ENCODE data around the gene ACTG1. TPM values are rescaled to one million over a fixed set of nuclear protein-coding genes. Genes with fewer than 3 reads are reported as not detected.

Gene ACTG1
- total and polyA plus RNA-seq, 9 of the 15 experiments (the other 6 are each of a cell fraction or from before 2014, with no cell fraction given) = 224 to 1,775 (median 568) TPM

DNA sequence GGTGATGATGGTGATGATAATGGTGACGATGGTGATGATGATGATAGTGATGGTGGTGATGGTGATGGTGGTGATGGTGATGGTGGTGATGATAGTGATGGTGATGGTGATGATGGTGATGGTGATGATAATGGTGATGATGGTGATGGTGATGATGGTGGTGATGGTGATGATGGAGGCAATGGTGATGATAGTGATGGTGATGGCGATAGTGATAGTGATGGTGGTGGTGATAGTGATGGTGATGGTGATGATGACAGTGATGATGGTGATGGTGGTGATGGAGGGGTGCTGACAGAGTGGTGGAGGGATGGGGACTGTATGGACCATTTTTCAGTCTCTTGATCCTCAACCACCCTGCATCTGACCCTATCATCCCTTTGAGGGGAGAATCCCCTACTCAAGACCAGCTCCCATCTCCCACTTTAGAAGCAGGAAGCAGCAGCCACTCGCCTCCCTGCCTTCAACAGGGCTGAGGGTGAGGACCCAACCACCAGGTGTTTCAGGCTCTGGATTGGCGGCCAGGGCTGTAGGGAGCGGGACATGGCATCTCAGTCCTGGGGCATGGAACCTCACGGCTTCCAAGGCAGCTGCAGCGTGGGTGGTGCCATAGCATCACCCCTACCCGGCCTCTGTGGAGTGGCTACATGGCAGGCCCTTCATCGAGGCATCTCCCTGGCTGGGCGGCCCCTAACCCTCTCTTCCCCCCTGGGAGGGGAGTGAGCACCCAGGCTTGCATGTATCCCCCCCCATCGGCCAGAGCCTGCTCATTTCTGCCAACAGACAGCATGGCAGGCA, 20.1 kb upstream of the ACTG1 start (continued):
- TF ChIP-seq EP400 (IDR thresholded peaks at IDR 0.05) (no peak), CSDE1 (IDR thresholded peaks at IDR 0.05) (no peak), ZNF561 (CRISPR knock-in tag; conservative IDR thresholded peaks at IDR 0.05) (no peak), HMGN3 (IDR thresholded peaks at IDR 0.05; ENCODE audit: borderline replicate concordance, extremely low read depth, insufficient read length, low read depth, low read length) (peak; percentile 19), ETV5 (CRISPR knock-in tag; IDR thresholded peaks at IDR 0.05; ENCODE audit: low read depth) (no peak), OTX1 (CRISPR knock-in tag; IDR thresholded peaks at IDR 0.05) (peak; percentile 24; the same call in 1 of the 2 replicates), POLR2A (conservative IDR thresholded peaks at IDR 0.05) (peak; percentile 60), PHB2 (IDR thresholded peaks at IDR 0.05; ENCODE audit: low read depth) (no peak), ZNF384 (IDR thresholded peaks at IDR 0.05; ENCODE audit: low read depth, low read length) (no peak), ZNF583 (CRISPR knock-in tag; IDR thresholded peaks at IDR 0.05) (no peak), POLR2H (tag; IDR thresholded peaks at IDR 0.05; ENCODE audit: low read depth) (no peak), FOXA3 (CRISPR knock-in tag; conservative IDR thresholded peaks at IDR 0.05 in 1 of 2, IDR thresholded peaks at IDR 0.05 in 1 of 2) (no peak), RFX7 (CRISPR knock-in tag; IDR thresholded peaks at IDR 0.05) (no peak), ZNF232 (CRISPR knock-in tag; IDR thresholded peaks at IDR 0.05) (no peak), FOXA1 (IDR thresholded peaks at IDR 0.05; ENCODE audit: borderline replicate concordance) (no peak), EWSR1 (IDR thresholded peaks at IDR 0.05; ENCODE audit: borderline replicate concordance, low read depth, partially characterized antibody) (no peak), SUPT5H (IDR thresholded peaks at IDR 0.05) (peak; percentile 51; the same call in 1 of the 2 replicates), CC2D1A (IDR thresholded peaks at IDR 0.05) (no peak)
- TF ChIP-seq, protein P1, sequence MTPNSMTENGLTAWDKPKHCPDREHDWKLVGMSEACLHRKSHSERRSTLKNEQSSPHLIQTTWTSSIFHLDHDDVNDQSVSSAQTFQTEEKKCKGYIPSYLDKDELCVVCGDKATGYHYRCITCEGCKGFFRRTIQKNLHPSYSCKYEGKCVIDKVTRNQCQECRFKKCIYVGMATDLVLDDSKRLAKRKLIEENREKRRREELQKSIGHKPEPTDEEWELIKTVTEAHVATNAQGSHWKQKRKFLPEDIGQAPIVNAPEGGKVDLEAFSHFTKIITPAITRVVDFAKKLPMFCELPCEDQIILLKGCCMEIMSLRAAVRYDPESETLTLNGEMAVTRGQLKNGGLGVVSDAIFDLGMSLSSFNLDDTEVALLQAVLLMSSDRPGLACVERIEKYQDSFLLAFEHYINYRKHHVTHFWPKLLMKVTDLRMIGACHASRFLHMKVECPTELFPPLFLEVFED (CRISPR knock-in tag; conservative IDR thresholded peaks at IDR 0.05) = peak; percentile 77; the same call in 1 of the 2 replicates
- TF ChIP-seq, protein P2, sequence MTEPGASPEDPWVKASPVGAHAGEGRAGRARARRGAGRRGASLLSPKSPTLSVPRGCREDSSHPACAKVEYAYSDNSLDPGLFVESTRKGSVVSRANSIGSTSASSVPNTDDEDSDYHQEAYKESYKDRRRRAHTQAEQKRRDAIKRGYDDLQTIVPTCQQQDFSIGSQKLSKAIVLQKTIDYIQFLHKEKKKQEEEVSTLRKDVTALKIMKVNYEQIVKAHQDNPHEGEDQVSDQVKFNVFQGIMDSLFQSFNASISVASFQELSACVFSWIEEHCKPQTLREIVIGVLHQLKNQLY (CRISPR knock-in tag; conservative IDR thresholded peaks at IDR 0.05) = no peak
- TF ChIP-seq, protein P3, sequence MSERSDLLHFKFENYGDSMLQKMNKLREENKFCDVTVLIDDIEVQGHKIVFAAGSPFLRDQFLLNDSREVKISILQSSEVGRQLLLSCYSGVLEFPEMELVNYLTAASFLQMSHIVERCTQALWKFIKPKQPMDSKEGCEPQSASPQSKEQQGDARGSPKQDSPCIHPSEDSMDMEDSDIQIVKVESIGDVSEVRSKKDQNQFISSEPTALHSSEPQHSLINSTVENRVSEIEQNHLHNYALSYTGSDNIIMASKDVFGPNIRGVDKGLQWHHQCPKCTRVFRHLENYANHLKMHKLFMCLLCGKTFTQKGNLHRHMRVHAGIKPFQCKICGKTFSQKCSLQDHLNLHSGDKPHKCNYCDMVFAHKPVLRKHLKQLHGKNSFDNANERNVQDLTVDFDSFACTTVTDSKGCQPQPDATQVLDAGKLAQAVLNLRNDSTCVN (CRISPR knock-in tag; IDR thresholded peaks at IDR 0.05) = 0 out of 2 replicates have a peak, but pooled peaks have one; percentile 41
- TF ChIP-seq, protein P4, sequence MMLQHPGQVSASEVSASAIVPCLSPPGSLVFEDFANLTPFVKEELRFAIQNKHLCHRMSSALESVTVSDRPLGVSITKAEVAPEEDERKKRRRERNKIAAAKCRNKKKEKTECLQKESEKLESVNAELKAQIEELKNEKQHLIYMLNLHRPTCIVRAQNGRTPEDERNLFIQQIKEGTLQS (IDR thresholded peaks at IDR 0.05) = no peak
- TF ChIP-seq, protein P4 (CRISPR knock-in tag; conservative IDR thresholded peaks at IDR 0.05) = no peak
- TF ChIP-seq, protein P5, sequence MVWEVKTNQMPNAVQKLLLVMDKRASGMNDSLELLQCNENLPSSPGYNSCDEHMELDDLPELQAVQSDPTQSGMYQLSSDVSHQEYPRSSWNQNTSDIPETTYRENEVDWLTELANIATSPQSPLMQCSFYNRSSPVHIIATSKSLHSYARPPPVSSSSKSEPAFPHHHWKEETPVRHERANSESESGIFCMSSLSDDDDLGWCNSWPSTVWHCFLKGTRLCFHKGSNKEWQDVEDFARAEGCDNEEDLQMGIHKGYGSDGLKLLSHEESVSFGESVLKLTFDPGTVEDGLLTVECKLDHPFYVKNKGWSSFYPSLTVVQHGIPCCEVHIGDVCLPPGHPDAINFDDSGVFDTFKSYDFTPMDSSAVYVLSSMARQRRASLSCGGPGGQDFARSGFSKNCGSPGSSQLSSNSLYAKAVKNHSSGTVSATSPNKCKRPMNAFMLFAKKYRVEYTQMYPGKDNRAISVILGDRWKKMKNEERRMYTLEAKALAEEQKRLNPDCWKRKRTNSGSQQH (CRISPR knock-in tag; IDR thresholded peaks at IDR 0.05) = peak; percentile 26; the same call in 1 of the 2 replicates

Data from K562 (cell line).